Measurements from ENCODE around the gene CSTF1. TPM values are rescaled to one million over a fixed set of nuclear protein-coding genes. Genes with fewer than 3 reads are reported as not detected.

The CSTF1 gene
- total RNA-seq, 4 donors from 2014 or later = 15.3 to 24.8 (median 20.2) TPM

- TF ChIP-seq, protein P1, sequence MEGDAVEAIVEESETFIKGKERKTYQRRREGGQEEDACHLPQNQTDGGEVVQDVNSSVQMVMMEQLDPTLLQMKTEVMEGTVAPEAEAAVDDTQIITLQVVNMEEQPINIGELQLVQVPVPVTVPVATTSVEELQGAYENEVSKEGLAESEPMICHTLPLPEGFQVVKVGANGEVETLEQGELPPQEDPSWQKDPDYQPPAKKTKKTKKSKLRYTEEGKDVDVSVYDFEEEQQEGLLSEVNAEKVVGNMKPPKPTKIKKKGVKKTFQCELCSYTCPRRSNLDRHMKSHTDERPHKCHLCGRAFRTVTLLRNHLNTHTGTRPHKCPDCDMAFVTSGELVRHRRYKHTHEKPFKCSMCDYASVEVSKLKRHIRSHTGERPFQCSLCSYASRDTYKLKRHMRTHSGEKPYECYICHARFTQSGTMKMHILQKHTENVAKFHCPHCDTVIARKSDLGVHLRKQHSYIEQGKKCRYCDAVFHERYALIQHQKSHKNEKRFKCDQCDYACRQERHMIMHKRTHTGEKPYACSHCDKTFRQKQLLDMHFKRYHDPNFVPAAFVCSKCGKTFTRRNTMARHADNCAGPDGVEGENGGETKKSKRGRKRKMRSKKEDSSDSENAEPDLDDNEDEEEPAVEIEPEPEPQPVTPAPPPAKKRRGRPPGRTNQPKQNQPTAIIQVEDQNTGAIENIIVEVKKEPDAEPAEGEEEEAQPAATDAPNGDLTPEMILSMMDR (IDR thresholded peaks at IDR 0.05; ENCODE audit: low read depth) = no peak
Observed at GRCh38 chr20:56437196-56437960, 44.9 kb downstream of the CSTF1 start.

GRCh38 chr20:56438284-56438683 lies 45.8 kb downstream of the CSTF1 start:
- TF ChIP-seq, protein P1 (IDR thresholded peaks at IDR 0.05; ENCODE audit: low read depth) = no peak

DNA sequence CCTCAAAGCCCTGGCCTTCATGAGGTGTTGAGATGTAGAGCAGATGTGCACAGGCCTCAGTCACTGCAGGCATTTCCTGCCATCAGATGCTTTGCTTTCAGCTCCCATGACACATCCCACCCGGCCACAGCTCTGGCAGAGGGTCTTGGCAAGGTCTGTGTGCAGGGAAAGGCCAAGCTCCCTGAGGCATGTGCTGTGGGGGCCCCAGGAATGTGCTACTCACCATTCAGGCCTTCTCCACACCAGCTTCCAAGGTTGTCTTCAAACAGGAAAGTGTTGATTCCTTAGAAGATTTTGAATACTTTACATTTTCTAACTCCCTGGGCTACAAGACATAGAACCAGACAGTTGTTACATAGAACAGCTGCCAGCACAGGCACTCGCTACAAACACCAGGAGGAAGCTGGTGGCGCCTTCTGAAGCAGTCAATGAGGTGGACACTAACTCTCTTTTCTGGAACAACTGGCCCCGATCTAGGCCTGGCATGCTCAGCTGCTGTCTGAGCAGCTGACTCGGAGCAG lies 47.4 kb downstream of the CSTF1 start:
- TF ChIP-seq, protein P1 (IDR thresholded peaks at IDR 0.05; ENCODE audit: low read depth) = no peak

- TF ChIP-seq, protein P1 (IDR thresholded peaks at IDR 0.05; ENCODE audit: low read depth) = no peak
Observed at GRCh38 chr20:56440346-56441007, 48.0 kb downstream of the CSTF1 start.

DNA sequence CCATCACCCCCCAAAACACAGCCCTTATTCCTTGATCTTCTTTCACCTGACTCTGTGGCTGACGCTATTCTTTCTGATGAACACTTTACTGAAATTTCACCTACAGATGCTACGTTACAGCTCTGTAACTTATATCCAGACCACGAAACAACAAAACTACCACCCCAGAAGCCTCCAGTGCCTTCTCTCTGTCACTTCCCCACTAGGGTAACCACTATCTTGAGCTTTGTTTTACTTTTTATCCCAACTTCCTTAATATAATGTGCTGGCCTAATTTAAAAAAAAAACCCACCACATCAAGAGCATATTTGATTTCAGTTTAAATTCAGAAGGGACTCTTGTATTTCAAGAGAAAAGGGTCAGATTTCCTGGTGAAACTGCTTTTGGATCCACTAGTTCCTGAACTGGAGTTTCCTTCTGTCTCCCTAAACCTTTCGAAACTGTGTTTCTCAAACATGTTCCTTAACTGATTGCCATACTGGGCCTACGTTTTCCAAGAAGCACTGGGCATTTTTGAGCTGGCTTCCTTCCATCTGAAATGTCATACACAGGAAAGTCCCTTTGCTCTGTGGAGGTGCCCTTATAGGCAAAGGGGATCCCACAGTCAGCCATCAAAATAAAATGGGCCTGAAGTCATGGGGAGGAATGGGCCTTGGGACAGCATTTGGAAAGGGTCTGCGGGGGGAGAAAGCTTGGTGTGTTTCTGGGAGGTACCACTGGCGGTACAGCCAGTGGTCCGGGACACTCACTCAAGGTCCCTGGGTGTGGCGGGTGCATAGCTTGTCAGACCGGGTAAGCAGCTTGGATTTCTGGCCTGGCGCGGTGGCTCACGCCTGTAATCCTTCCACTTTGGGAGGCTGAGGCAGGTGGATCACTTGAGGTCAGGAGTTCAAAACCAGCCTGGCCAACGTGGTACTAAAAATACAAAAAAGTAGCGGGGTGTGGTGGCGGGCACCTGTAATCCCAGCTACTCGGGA lies 50.2 kb downstream of the CSTF1 start:
- TF ChIP-seq, protein P1 (IDR thresholded peaks at IDR 0.05; ENCODE audit: low read depth) = no peak

GRCh38 chr20:56443654-56444540 lies 51.5 kb downstream of the CSTF1 start:
- TF ChIP-seq, protein P1 (IDR thresholded peaks at IDR 0.05; ENCODE audit: low read depth) = no peak

Data from subcutaneous adipose tissue (tissue), 4 donors.